Measurements from ENCODE around the gene FLAD1.

Gene FLAD1

GRCh38 chr1:154982897-154983648, at the start of gene FLAD1:
Gene FLAD1, plus strand, starts transcription at chr1:154983344. Its CDS starts 351 bp downstream, at chr1:154983695.
- peak; percentile 98 for DNase-seq (ENCODE audit: low read depth)

GRCh38 chr1:154934358-154934948, 48.7 kb upstream of the FLAD1 start:
- no peak for DNase-seq (ENCODE audit: low read depth)

- DNase-seq (ENCODE audit: low read depth) = no peak
Measured at GRCh38 chr1:154935749-154936554, 47.2 kb upstream of the FLAD1 start.

GRCh38 chr1:154936555-154937084, 46.5 kb upstream of the FLAD1 start, which contains the start of gene PMVK:
Gene PMVK, minus strand, starts transcription at chr1:154936719. Its CDS starts 34 bp downstream, at chr1:154936685.
- DNase-seq (ENCODE audit: low read depth) = peak; percentile 88

- peak; percentile 80 for DNase-seq (ENCODE audit: low read depth)
Measured at GRCh38 chr1:154937085-154937987, 45.8 kb upstream of the FLAD1 start.

GRCh38 chr1:154937988-154938386, 45.2 kb upstream of the FLAD1 start:
- DNase-seq (ENCODE audit: low read depth) = no peak

- no peak for DNase-seq (ENCODE audit: low read depth)
Measured at GRCh38 chr1:154938604-154939399, 44.3 kb upstream of the FLAD1 start.

GRCh38 chr1:154940213-154940560, 43.0 kb upstream of the FLAD1 start:
- DNase-seq (ENCODE audit: low read depth) = no peak

GRCh38 chr1:154940651-154941194, 42.4 kb upstream of the FLAD1 start:
- DNase-seq (ENCODE audit: low read depth) = no peak

GRCh38 chr1:154941333-154942013, 41.7 kb upstream of the FLAD1 start:
- no peak for DNase-seq (ENCODE audit: low read depth)

GRCh38 chr1:154943649-154944400, 39.3 kb upstream of the FLAD1 start:
- no peak for DNase-seq (ENCODE audit: low read depth)

GRCh38 chr1:154944401-154945159, 38.6 kb upstream of the FLAD1 start:
- DNase-seq (ENCODE audit: low read depth) = no peak

- no peak for DNase-seq (ENCODE audit: low read depth)
Measured at GRCh38 chr1:154945160-154945961, 37.8 kb upstream of the FLAD1 start.

GRCh38 chr1:154945962-154946850, 36.9 kb upstream of the FLAD1 start:
- DNase-seq (ENCODE audit: low read depth) = no peak

- no peak for DNase-seq (ENCODE audit: low read depth)
Measured at GRCh38 chr1:154948079-154948478, 35.1 kb upstream of the FLAD1 start.

- no peak for DNase-seq (ENCODE audit: low read depth)
Measured at GRCh38 chr1:154951901-154952657, 31.1 kb upstream of the FLAD1 start.

All from HS-27A (cell line).